Right lobe of liver (tissue), 6 donors: Measurements from ENCODE around the gene BTBD2. TPM values are rescaled to one million over a fixed set of nuclear protein-coding genes. Genes with fewer than 3 reads are reported as not detected.

Source experiments
- ATAC-seq, 4 donors: fragments of 200-7000 bp; cut with Tn5 transposase; one replicate each; pipeline ENCODE4 v1.9.1; 2020; ENCODE audit warnings: mild to moderate bottlenecking in 4 of 4, moderate library complexity in 4 of 4
- DNase-seq, 3 donors: peaks; one replicate each; pipeline ENCODE4 v3.0.0-alpha.2; 2020
- H3K27ac ChIP-seq, 3 donors: fragments of 200-600 bp; one replicate each; pipeline ENCODE4 v1.8.0; 2022
- H3K27me3 ChIP-seq, 2 donors: fragments of 200-600 bp; one replicate each; pipeline ENCODE4 v1.8.0; 2022
- H3K36me3 ChIP-seq, 4 donors: fragments of 200-600 bp; sonication (generic) in 1 of 4; one replicate each; pipeline versions ENCODE4 v1.5.1 to v1.8.0; 2017 to 2022; ENCODE audit warnings: control low read depth in 1 of 4
- H3K4me1 ChIP-seq, 4 donors: fragments of 200-600 bp; sonication (generic) in 1 of 4; one replicate each; pipeline versions ENCODE4 v1.5.1 to v1.8.0; 2017 to 2022; ENCODE audit warnings: control low read depth in 1 of 4
- H3K4me3 ChIP-seq, 3 donors: fragments of 200-600 bp; one replicate each; pipeline ENCODE4 v1.8.0; 2022
- H3K9me3 ChIP-seq, 4 donors: fragments of 200-600 bp; sonication (generic) in 1 of 4; one replicate each; pipeline versions ENCODE4 v1.5.1 to v1.8.0; 2017 to 2022; ENCODE audit warnings: control low read depth in 1 of 4
- CTCF ChIP-seq, 4 donors: fragments of 200-600 bp in 3 of 4; fragments of 450-650 bp in 1 of 4; IDR thresholded peaks; one replicate each; pipeline versions ENCODE4 v1.5.1 to v1.8.0; 2016 to 2022; ENCODE audit warnings: antibody characterized with exemption in 4 of 4, mild to moderate bottlenecking in 2 of 4
- POLR2A ChIP-seq: fragments of 450-650 bp; IDR thresholded peaks from one replicate; pipeline ENCODE4 v1.6.1; 2017; ENCODE audit warnings: antibody characterized with exemption, mild to moderate bottlenecking
- WGBS: methylation state at CpG from one replicate; pipeline ENCODE4 v1.1.6; 2018; ENCODE audit warnings: low coverage, low lambda C conversion rate; ENCODE audit not compliant: insufficient coverage; ENCODE audit errors: missing lambda C conversion rate; 5-methylcytosine and 5-hydroxymethylcytosine counted together
- intact Hi-C, 2 donors: fragments of 100-400 bp; cut with DNase I; formaldehyde crosslinking; loops; one replicate each; pipeline versions ENCODE4 v1.11.2 to v1.14.1; 2022
- total RNA-seq, 6 experiments: library from RNA; depleted of rRNA in 2 of 6; stranded (reverse); fragments of >200 nt in 2 of 6; fragmentation: NEBNext Ultra II Directional in 3 of 6; extraction: Animal tissue kit (Norgen Biotek cat#: 25700) in 3 of 6; gene quantifications; one replicate each; pipeline versions ENCODE4 v1.1.0 to v1.2.4, GENCODE V29; 2016 to 2023
- donor health status: DM: no; HTN: yes; CAD: no.
- donor health status: DM: no; HTN: no; CAD: no.
- donor health status: DM: no; HTN: no; CAD: no.
- donor health status: DM: no; HTN: yes; CAD: no.
- donor health status: DM: no; HTN: yes; CAD: no.

BTBD2 gene
- total RNA-seq, 6 experiments from 2014 or later = 22.2 to 42.6 (median 29.2) TPM

GRCh38 chr19:1997353-1998233, 17.9 kb downstream of the BTBD2 start:
- 93% methylated on average over 12 of the region's 31 CpGs for WGBS
- intact Hi-C loops = no loop called here
- no peak overlapping the region for H3K4me3 ChIP-seq
- no peak overlapping the region for H3K27ac ChIP-seq
- H3K4me1 ChIP-seq = no peaks in the 10 kb centered on the region
- TF ChIP-seq POLR2A (no peak), CTCF (IDR thresholded peaks at IDR 0.05) (no peak)
- H3K9me3 ChIP-seq = no peaks in the 10 kb centered on the region
- peaks cover 0 to 14% (median 5%) of the 10 kb centered on the region in 4 donors for H3K36me3 ChIP-seq
- ATAC-seq = no peak
- H3K27me3 ChIP-seq = no peaks in the 10 kb centered on the region
- no peak for DNase-seq

- H3K36me3 ChIP-seq = peaks cover 0 to 30% (median 17%) of the 10 kb centered on the region in 4 donors
- DNase-seq = peak in 1 of 3 donors; percentile 49
- H3K4me3 ChIP-seq = no peak overlapping the region
- no peaks in the 10 kb centered on the region for H3K4me1 ChIP-seq
- intact Hi-C loops = no loop called here
- no peak overlapping the region for H3K27ac ChIP-seq
- no peak for TF ChIP-seq POLR2A
- no peak for TF ChIP-seq CTCF (IDR thresholded peaks at IDR 0.05)
- no peaks in the 10 kb centered on the region for H3K27me3 ChIP-seq
- over 99% methylated on average over 19 of the region's 44 CpGs for WGBS
- peak in 3 of 4 donors; percentile 15 to 47 (median 30) for ATAC-seq
- H3K9me3 ChIP-seq = no peaks in the 10 kb centered on the region
These were observed 22.7 kb downstream of the BTBD2 start for GRCh38 chr19:1992759-1993260.

- H3K36me3 ChIP-seq = peaks cover 0 to 37% (median 16%) of the 10 kb centered on the region in 4 donors
- H3K27me3 ChIP-seq = no peaks in the 10 kb centered on the region
These were observed 24.2 kb downstream of the BTBD2 start for GRCh38 chr19:1991018-1991913.

GRCh38 chr19:1990230-1991017, 25.1 kb downstream of the BTBD2 start:
- no peak overlapping the region for H3K4me3 ChIP-seq
- intact Hi-C loops = no loop called here
- TF ChIP-seq POLR2A = no peak
- TF ChIP-seq CTCF (IDR thresholded peaks at IDR 0.05) = no peak
- 89% methylated on average over 4 of the region's 34 CpGs for WGBS
- H3K4me1 ChIP-seq = no peaks in the 10 kb centered on the region
- no peak for ATAC-seq
- no peaks in the 10 kb centered on the region for H3K27me3 ChIP-seq
- no peaks in the 10 kb centered on the region for H3K9me3 ChIP-seq
- DNase-seq = no peak
- H3K36me3 ChIP-seq = peaks cover 0 to 41% (median 20%) of the 10 kb centered on the region in 4 donors
- no peak overlapping the region for H3K27ac ChIP-seq

More at GRCh38 chr19:1991018-1991913, 24.2 kb downstream of the BTBD2 start:
- Histone ChIP-seq H3K27ac (no peak overlapping the region), H3K9me3 (no peaks in the 10 kb centered on the region), H3K4me1 (no peaks in the 10 kb centered on the region), H3K4me3 (no peak overlapping the region)
- TF ChIP-seq POLR2A = no peak
- intact Hi-C loops = no loop called here
- 100% methylated on average over 3 of the region's 30 CpGs for WGBS
- DNase-seq (no peak), ATAC-seq (no peak)
